Colonic mucosa (tissue), 4 donors: ENCODE data around the gene RNF113B. TPM values are rescaled to one million over a fixed set of nuclear protein-coding genes. Genes with fewer than 3 reads are reported as not detected.
A peak's percentile ranks its signal among the peaks of the same experiment; 100 is the strongest.

Experiments used
- DNase-seq: peaks from one replicate; pipeline ENCODE4 v3.0.0-alpha.2; 2020
- H3K27ac ChIP-seq: fragments of 200-600 bp; one replicate; pipeline ENCODE4 v1.8.0; 2021
- H3K27me3 ChIP-seq: fragments of 200-600 bp; one replicate; pipeline ENCODE4 v1.8.0; 2021
- H3K36me3 ChIP-seq: fragments of 200-600 bp; one replicate; pipeline ENCODE4 v1.8.0; 2021
- H3K4me1 ChIP-seq: fragments of 200-600 bp; one replicate; pipeline ENCODE4 v1.8.0; 2021; ENCODE audit warnings: mild to moderate bottlenecking
- H3K4me3 ChIP-seq: fragments of 200-600 bp; one replicate; pipeline ENCODE4 v1.8.0; 2021
- H3K9ac ChIP-seq, 2 donors: one replicate each; pipeline ENCODE4 v1.7.0; 2013; ENCODE audit warnings: control low read depth in 2 of 2, low read depth in 2 of 2, low read length in 2 of 2
- H3K9me3 ChIP-seq: fragments of 200-600 bp; one replicate; pipeline ENCODE4 v1.8.0; 2021
- intact Hi-C: fragments of 100-400 bp; cut with DNase I; formaldehyde crosslinking; loops from one replicate; pipeline ENCODE4 v1.14.1; 2022
- total RNA-seq, 2 donors: library from RNA; stranded (reverse); fragmentation: NEBNext Ultra II Directional in 1 of 2; extraction: Animal tissue kit (Norgen Biotek cat#: 25700) in 1 of 2; gene quantifications; one replicate each; pipeline ENCODE4 v1.2.1, GENCODE V29; 2021
- TF ChIP-seq, protein P1 (sequence below): fragments of 200-600 bp; IDR thresholded peaks from one replicate; pipeline ENCODE4 v1.8.0; 2022; ENCODE audit warnings: antibody characterized with exemption, mild to moderate bottlenecking
- donor health status: healthy.
- donor health status: DM: no; HTN: no; CAD: no.
- donor health status: DM: no; HTN: no; CAD: no.

RNF113B gene
- total RNA-seq, 2 donors from 2014 or later: not detected

GRCh38 chr13:98175823-98176222 lies 1.2 kb downstream of the RNF113B start:
- H3K4me3 ChIP-seq: no peak overlapping the region
- no peaks in the 10 kb centered on the region for H3K27me3 ChIP-seq
- peaks cover 8% of the 10 kb centered on the region for H3K4me1 ChIP-seq
- H3K9me3 ChIP-seq: no peaks in the 10 kb centered on the region
- DNase-seq: no peak
- intact Hi-C loops: no loop called here
- H3K27ac ChIP-seq: no peak overlapping the region
- no peak overlapping the region for H3K9ac ChIP-seq
- TF ChIP-seq, protein P1, sequence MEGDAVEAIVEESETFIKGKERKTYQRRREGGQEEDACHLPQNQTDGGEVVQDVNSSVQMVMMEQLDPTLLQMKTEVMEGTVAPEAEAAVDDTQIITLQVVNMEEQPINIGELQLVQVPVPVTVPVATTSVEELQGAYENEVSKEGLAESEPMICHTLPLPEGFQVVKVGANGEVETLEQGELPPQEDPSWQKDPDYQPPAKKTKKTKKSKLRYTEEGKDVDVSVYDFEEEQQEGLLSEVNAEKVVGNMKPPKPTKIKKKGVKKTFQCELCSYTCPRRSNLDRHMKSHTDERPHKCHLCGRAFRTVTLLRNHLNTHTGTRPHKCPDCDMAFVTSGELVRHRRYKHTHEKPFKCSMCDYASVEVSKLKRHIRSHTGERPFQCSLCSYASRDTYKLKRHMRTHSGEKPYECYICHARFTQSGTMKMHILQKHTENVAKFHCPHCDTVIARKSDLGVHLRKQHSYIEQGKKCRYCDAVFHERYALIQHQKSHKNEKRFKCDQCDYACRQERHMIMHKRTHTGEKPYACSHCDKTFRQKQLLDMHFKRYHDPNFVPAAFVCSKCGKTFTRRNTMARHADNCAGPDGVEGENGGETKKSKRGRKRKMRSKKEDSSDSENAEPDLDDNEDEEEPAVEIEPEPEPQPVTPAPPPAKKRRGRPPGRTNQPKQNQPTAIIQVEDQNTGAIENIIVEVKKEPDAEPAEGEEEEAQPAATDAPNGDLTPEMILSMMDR: no peak
- H3K36me3 ChIP-seq: no peaks in the 10 kb centered on the region

- H3K4me3 ChIP-seq: no peak overlapping the region
- peaks cover 8% of the 10 kb centered on the region for H3K4me1 ChIP-seq
- intact Hi-C loops: no loop called here
- H3K9ac ChIP-seq: no peak overlapping the region
- H3K36me3 ChIP-seq: no peaks in the 10 kb centered on the region
- TF ChIP-seq, protein P1: no peak
- no peak for DNase-seq
- no peaks in the 10 kb centered on the region for H3K27me3 ChIP-seq
- peak overlapping the region; percentile 44 for H3K27ac ChIP-seq
- no peaks in the 10 kb centered on the region for H3K9me3 ChIP-seq
Observed at GRCh38 chr13:98175043-98175442, 2.0 kb downstream of the RNF113B start.

DNA sequence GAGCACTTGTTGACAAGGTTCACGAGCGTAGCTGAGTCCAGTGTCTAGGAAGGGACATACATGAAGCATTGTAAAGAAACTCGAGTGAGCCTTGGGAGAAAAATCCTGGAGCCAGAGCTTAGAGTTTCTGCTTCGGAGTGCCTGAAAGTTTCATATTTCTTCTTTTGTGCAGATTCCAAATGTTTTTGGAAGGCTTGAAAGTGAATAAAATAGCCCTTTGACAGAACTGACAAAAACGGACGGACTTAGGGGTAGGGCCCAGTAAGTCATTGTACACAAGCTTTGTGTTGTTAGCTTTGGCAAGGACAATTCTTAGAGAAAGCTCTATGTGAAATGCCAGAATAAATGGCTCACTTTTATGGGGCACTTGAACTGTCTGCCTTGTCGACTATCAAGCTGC lies 2.8 kb downstream of the RNF113B start:
- no peak overlapping the region for H3K4me3 ChIP-seq
- peak overlapping the region; percentile 44 for H3K27ac ChIP-seq
- H3K9me3 ChIP-seq: no peaks in the 10 kb centered on the region
- peaks cover 8% of the 10 kb centered on the region for H3K4me1 ChIP-seq
- no peak for DNase-seq
- TF ChIP-seq, protein P1: no peak
- H3K9ac ChIP-seq: no peak overlapping the region
- no peaks in the 10 kb centered on the region for H3K36me3 ChIP-seq
- intact Hi-C loops: no loop called here
- no peaks in the 10 kb centered on the region for H3K27me3 ChIP-seq

- Histone ChIP-seq H3K27ac (peak overlapping the region; percentile 47), H3K9me3 (no peaks in the 10 kb centered on the region), H3K9ac (peak overlapping the region in 1 of 2 donors; percentile 23), H3K4me1 (peaks cover 8% of the 10 kb centered on the region), H3K4me3 (no peak overlapping the region), H3K27me3 (no peaks in the 10 kb centered on the region), H3K36me3 (no peaks in the 10 kb centered on the region)
- intact Hi-C loops: no loop called here
- TF ChIP-seq, protein P1: no peak
- DNase-seq: no peak
Observed at GRCh38 chr13:98173431-98174152, 3.5 kb downstream of the RNF113B start.

GRCh38 chr13:98172590-98173422 lies 4.3 kb downstream of the RNF113B start:
- no peak overlapping the region for H3K4me3 ChIP-seq
- intact Hi-C loops: no loop called here
- TF ChIP-seq, protein P1: no peak
- no peaks in the 10 kb centered on the region for H3K27me3 ChIP-seq
- peak overlapping the region in 1 of 2 donors; percentile 23 for H3K9ac ChIP-seq
- no peaks in the 10 kb centered on the region for H3K36me3 ChIP-seq
- peak overlapping the region; percentile 47 for H3K27ac ChIP-seq
- DNase-seq: no peak
- H3K4me1 ChIP-seq: peaks cover 8% of the 10 kb centered on the region
- H3K9me3 ChIP-seq: no peaks in the 10 kb centered on the region
